Neural crest cell (in vitro differentiated cells): ENCODE results near the gene ATG9B. TPM values are rescaled to one million over a fixed set of nuclear protein-coding genes. Genes with fewer than 3 reads are reported as not detected.
A peak's percentile ranks its signal among the peaks of the same experiment; 100 is the strongest.
"Not testable (repeated sequence)": the region's sequence is repeated elsewhere in the genome, so short reads cannot be mapped to it uniquely, and the experiment has no call there.

Source experiments
- DNase-seq: peaks from one replicate; pipeline ENCODE4 v3.0.0; 2021; ENCODE audit warnings: low read depth, mixed read lengths, low spot score
- H3K27ac Mint-ChIP-seq: one replicate; pipeline ENCODE4 v1.8.0; 2021; ENCODE audit warnings: mild to moderate bottlenecking, mixed read lengths; ENCODE audit not compliant: unreplicated experiment
- H3K27me3 Mint-ChIP-seq: 2 replicates; pipeline ENCODE4 v1.8.0; 2021; ENCODE audit warnings: low read depth, mild to moderate bottlenecking, mixed read lengths
- H3K36me3 Mint-ChIP-seq: 2 replicates; pipeline ENCODE4 v1.8.0; 2021; ENCODE audit warnings: low read depth, mild to moderate bottlenecking, mixed read lengths
- H3K4me1 Mint-ChIP-seq: 2 replicates; pipeline ENCODE4 v1.8.0; 2021; ENCODE audit warnings: mixed read lengths
- H3K4me3 Mint-ChIP-seq: one replicate; pipeline ENCODE4 v1.8.0; 2021; ENCODE audit warnings: mild to moderate bottlenecking, mixed read lengths
- H3K9me3 Mint-ChIP-seq: 2 replicates; pipeline ENCODE4 v1.8.0; 2021; ENCODE audit warnings: mixed read lengths
- CTCF ChIP-seq: fragments of 200-600 bp; sonication (generic); conservative IDR thresholded peaks from 2 replicates; pipeline ENCODE4 v1.5.0; 2021; ENCODE audit warnings: antibody characterized with exemption, mild to moderate bottlenecking
- total RNA-seq: library from RNA; stranded (reverse); gene quantifications from 2 replicates; pipeline ENCODE4 v1.2.1, GENCODE V29; 2021

The ATG9B gene
- total RNA-seq, 1 donor from 2014 or later = 8.0 TPM

- no peak for TF ChIP-seq CTCF
Observed at GRCh38 chr7:151045262-151045661, 21.0 kb upstream of the ATG9B start.

GRCh38 chr7:151043959-151044358 lies 19.7 kb upstream of the ATG9B start:
- Mint-ChIP-seq H3K27me3 (peaks cover 4% of the 10 kb centered on the region), H3K9me3 (no peaks in the 10 kb centered on the region), H3K36me3 (no peaks in the 10 kb centered on the region), H3K4me3 (no peak overlapping the region), H3K4me1 (no peaks in the 10 kb centered on the region), H3K27ac (no peak overlapping the region)
- DNase-seq = no peak
- no peak for TF ChIP-seq CTCF

More at GRCh38 chr7:151045262-151045661, 21.0 kb upstream of the ATG9B start:
- Mint-ChIP-seq H3K36me3 (no peaks in the 10 kb centered on the region), H3K4me1 (no peaks in the 10 kb centered on the region), H3K27me3 (peaks cover 10% of the 10 kb centered on the region), H3K27ac (no peak overlapping the region), H3K4me3 (no peak overlapping the region), H3K9me3 (no peaks in the 10 kb centered on the region)
- no peak for DNase-seq

- not testable (repeated sequence) for H3K27ac Mint-ChIP-seq, DNase-seq, H3K27me3 Mint-ChIP-seq, H3K9me3 Mint-ChIP-seq, H3K4me3 Mint-ChIP-seq, H3K36me3 Mint-ChIP-seq, H3K4me1 Mint-ChIP-seq
Observed at GRCh38 chr7:151043449-151043848, 19.2 kb upstream of the ATG9B start.

- no peaks in the 10 kb centered on the region for H3K4me1 Mint-ChIP-seq
- TF ChIP-seq CTCF = no peak
- H3K36me3 Mint-ChIP-seq = no peaks in the 10 kb centered on the region
- H3K9me3 Mint-ChIP-seq = no peaks in the 10 kb centered on the region
- H3K4me3 Mint-ChIP-seq = peak overlapping the region; percentile 38
- no peaks in the 10 kb centered on the region for H3K27me3 Mint-ChIP-seq
- DNase-seq = no peak
- peak overlapping the region; percentile 87 for H3K27ac Mint-ChIP-seq
Observed at GRCh38 chr7:151040616-151041375, 16.5 kb upstream of the ATG9B start.

- Mint-ChIP-seq H3K27ac (peak overlapping the region; percentile 27), H3K9me3 (no peaks in the 10 kb centered on the region), H3K4me1 (no peaks in the 10 kb centered on the region), H3K4me3 (no peak overlapping the region), H3K36me3 (no peaks in the 10 kb centered on the region), H3K27me3 (no peaks in the 10 kb centered on the region)
- DNase-seq = no peak
- no peak for TF ChIP-seq CTCF
Observed at GRCh38 chr7:151039850-151040548, 15.7 kb upstream of the ATG9B start.
